ENCODE results near the gene HAVCR2. TPM values are rescaled to one million over a fixed set of nuclear protein-coding genes. Genes with fewer than 3 reads are reported as not detected.

The HAVCR2 gene
- total RNA-seq, 1 experiment from 2014 or later, result not detected

DNA sequence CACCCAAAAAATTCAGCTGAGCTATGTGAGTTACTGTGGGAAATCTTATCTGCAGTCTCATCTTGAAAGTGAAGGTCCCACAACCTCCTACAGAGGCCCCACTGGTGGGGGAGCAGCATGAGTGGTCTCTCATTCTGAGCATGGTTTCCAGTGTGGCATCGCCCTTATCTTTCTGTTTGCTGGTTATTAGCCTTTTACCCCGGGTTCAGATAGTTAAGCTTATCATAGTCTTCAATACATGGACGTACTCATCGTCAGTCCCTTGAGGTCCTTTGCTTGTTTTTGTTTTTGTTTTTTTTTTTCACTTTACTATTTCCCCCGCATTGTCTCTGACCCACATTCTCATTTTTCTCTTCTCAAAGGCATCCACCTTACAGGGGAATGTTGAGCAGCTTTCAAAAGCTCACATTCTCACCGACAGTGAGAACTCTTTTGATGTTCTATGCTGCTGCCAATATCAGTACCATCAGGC is 7.7 kb upstream of the HAVCR2 start:
- DNase-seq (ENCODE audit: low read depth, low spot score) (no peak), ATAC-seq (no peak)
- H3K4me3 ChIP-seq (ENCODE audit: low read depth in 2 of 2, low read length in 2 of 2), result no peak overlapping the region
- in situ Hi-C loops (cut with HindIII; ENCODE audit: low pct_unique_long_range_greater_than_20kb, low sequenced_read_pairs) (no loop called here), intact Hi-C loops (cut with micrococcal nuclease; ENCODE audit: unreplicated experiment) (no loop called here)
- H3K27me3 ChIP-seq (ENCODE audit: control insufficient read depth, insufficient read depth, low read length), result no peaks in the 10 kb centered on the region
- no peak overlapping the region for H3K27ac ChIP-seq (ENCODE audit: low read length)
- ChIA-PET POLR2A (no interaction called here), CTCF (no interaction called here)
- TF ChIP-seq, protein P1, sequence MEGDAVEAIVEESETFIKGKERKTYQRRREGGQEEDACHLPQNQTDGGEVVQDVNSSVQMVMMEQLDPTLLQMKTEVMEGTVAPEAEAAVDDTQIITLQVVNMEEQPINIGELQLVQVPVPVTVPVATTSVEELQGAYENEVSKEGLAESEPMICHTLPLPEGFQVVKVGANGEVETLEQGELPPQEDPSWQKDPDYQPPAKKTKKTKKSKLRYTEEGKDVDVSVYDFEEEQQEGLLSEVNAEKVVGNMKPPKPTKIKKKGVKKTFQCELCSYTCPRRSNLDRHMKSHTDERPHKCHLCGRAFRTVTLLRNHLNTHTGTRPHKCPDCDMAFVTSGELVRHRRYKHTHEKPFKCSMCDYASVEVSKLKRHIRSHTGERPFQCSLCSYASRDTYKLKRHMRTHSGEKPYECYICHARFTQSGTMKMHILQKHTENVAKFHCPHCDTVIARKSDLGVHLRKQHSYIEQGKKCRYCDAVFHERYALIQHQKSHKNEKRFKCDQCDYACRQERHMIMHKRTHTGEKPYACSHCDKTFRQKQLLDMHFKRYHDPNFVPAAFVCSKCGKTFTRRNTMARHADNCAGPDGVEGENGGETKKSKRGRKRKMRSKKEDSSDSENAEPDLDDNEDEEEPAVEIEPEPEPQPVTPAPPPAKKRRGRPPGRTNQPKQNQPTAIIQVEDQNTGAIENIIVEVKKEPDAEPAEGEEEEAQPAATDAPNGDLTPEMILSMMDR (IDR thresholded peaks at IDR 0.05), result no peak
- BruUV-seq (replicated peaks), result no TSS peak
- no peaks in the 10 kb centered on the region for H3K9me3 ChIP-seq (ENCODE audit: control insufficient read depth, insufficient read depth, low read depth, low read length)
- H3K4me1 ChIP-seq (ENCODE audit: control insufficient read depth, insufficient read depth, low read length), result no peaks in the 10 kb centered on the region
- no peaks in the 10 kb centered on the region for H3K36me3 ChIP-seq (ENCODE audit: control insufficient read depth, insufficient read depth, low read length)

DNA sequence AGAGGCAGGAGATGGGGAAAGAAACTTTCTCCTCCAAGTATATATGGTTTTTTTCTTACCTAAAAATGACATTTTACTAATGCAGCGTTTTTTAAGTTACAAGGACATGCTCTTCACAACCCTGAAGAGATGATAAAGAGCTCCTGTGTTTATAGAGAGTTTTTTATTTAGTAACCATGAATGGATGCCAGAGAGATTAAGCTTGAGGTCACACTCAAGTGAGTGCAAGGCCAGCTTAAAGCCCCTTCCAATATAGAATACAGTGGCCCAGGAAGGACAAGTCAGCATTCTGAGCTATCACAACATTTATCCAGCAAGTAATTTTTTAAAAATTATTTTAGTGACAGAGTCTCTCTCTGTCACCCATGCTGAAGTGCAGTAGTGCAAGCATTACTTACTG is 6.7 kb upstream of the HAVCR2 start:
- ChIA-PET CTCF (interaction anchor here (0.6 kb wide), 1 partner anchor 35 kb away, joined by 4 read pairs; no protein-coding TSS in a partner anchor), POLR2A (no interaction called here)
- no TSS peak for BruUV-seq (replicated peaks)
- TF ChIP-seq, protein P1 (IDR thresholded peaks at IDR 0.05), result no peak
- no peak for TF ChIP-seq TCF7L2 (IDR thresholded peaks at IDR 0.05; ENCODE audit: low read depth, low read length)
- TF ChIP-seq SIN3A (IDR thresholded peaks at IDR 0.05; ENCODE audit: borderline replicate concordance, insufficient read depth, low read depth, low read length), result no peak
- no peak for TF ChIP-seq POLR2AphosphoS5 (IDR thresholded peaks at IDR 0.05; ENCODE audit: low read depth, low read length)
- TF ChIP-seq, protein P2, sequence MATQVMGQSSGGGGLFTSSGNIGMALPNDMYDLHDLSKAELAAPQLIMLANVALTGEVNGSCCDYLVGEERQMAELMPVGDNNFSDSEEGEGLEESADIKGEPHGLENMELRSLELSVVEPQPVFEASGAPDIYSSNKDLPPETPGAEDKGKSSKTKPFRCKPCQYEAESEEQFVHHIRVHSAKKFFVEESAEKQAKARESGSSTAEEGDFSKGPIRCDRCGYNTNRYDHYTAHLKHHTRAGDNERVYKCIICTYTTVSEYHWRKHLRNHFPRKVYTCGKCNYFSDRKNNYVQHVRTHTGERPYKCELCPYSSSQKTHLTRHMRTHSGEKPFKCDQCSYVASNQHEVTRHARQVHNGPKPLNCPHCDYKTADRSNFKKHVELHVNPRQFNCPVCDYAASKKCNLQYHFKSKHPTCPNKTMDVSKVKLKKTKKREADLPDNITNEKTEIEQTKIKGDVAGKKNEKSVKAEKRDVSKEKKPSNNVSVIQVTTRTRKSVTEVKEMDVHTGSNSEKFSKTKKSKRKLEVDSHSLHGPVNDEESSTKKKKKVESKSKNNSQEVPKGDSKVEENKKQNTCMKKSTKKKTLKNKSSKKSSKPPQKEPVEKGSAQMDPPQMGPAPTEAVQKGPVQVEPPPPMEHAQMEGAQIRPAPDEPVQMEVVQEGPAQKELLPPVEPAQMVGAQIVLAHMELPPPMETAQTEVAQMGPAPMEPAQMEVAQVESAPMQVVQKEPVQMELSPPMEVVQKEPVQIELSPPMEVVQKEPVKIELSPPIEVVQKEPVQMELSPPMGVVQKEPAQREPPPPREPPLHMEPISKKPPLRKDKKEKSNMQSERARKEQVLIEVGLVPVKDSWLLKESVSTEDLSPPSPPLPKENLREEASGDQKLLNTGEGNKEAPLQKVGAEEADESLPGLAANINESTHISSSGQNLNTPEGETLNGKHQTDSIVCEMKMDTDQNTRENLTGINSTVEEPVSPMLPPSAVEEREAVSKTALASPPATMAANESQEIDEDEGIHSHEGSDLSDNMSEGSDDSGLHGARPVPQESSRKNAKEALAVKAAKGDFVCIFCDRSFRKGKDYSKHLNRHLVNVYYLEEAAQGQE (IDR thresholded peaks at IDR 0.05; ENCODE audit: insufficient read depth in 1 of 2, low read depth in 2 of 2, low read length in 1 of 2), result no peak
- H3K9me3 ChIP-seq (ENCODE audit: control insufficient read depth, insufficient read depth, low read depth, low read length), result no peaks in the 10 kb centered on the region
- intact Hi-C loops (cut with micrococcal nuclease; ENCODE audit: unreplicated experiment) (no loop called here), in situ Hi-C loops (cut with HindIII; ENCODE audit: low pct_unique_long_range_greater_than_20kb, low sequenced_read_pairs) (no loop called here)
- ATAC-seq (no peak), DNase-seq (ENCODE audit: low read depth, low spot score) (no peak)
- no peak overlapping the region for H3K4me3 ChIP-seq (ENCODE audit: low read depth in 2 of 2, low read length in 2 of 2)
- H3K36me3 ChIP-seq (ENCODE audit: control insufficient read depth, insufficient read depth, low read length), result no peaks in the 10 kb centered on the region
- no peak overlapping the region for H3K27ac ChIP-seq (ENCODE audit: low read length)
- H3K27me3 ChIP-seq (ENCODE audit: control insufficient read depth, insufficient read depth, low read length), result no peaks in the 10 kb centered on the region
- no peaks in the 10 kb centered on the region for H3K4me1 ChIP-seq (ENCODE audit: control insufficient read depth, insufficient read depth, low read length)

DNA sequence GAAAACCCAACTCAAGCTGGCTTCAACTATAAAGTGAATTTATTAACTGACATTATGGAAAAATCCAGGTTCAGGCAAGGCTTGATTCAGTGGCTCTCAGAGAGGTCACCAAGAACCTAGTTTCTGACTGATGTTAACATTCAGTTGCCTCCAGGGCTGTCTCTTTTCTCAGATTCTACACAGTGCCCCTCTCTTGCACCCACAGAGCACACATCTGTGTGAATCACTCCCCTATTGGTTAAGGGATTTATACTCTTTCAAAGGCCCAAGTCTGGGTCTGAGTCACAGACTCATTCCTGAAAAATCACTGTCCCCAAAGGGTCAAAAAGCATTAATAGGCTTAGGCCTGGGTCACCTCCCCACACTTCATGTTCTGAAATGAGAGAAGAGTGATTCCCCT is 6.2 kb upstream of the HAVCR2 start:
- TF ChIP-seq SIN3A (IDR thresholded peaks at IDR 0.05; ENCODE audit: borderline replicate concordance, insufficient read depth, low read depth, low read length) (no peak), POLR2AphosphoS5 (IDR thresholded peaks at IDR 0.05; ENCODE audit: low read depth, low read length) (no peak), TCF7L2 (IDR thresholded peaks at IDR 0.05; ENCODE audit: low read depth, low read length) (no peak)
- TF ChIP-seq, protein P1 (IDR thresholded peaks at IDR 0.05), result no peak
- TF ChIP-seq, protein P2 (IDR thresholded peaks at IDR 0.05; ENCODE audit: insufficient read depth in 1 of 2, low read depth in 2 of 2, low read length in 1 of 2), result no peak
- H3K9me3 ChIP-seq (ENCODE audit: control insufficient read depth, insufficient read depth, low read depth, low read length), result no peaks in the 10 kb centered on the region
- no TSS peak for BruUV-seq (replicated peaks)
- intact Hi-C loops (cut with micrococcal nuclease; ENCODE audit: unreplicated experiment), result no loop called here
- POLR2A ChIA-PET, result no interaction called here
- in situ Hi-C loops (cut with HindIII; ENCODE audit: low pct_unique_long_range_greater_than_20kb, low sequenced_read_pairs), result no loop called here
- H3K4me1 ChIP-seq (ENCODE audit: control insufficient read depth, insufficient read depth, low read length), result no peaks in the 10 kb centered on the region
- no peaks in the 10 kb centered on the region for H3K27me3 ChIP-seq (ENCODE audit: control insufficient read depth, insufficient read depth, low read length)
- ATAC-seq, result no peak
- CTCF ChIA-PET, result no interaction called here
- H3K36me3 ChIP-seq (ENCODE audit: control insufficient read depth, insufficient read depth, low read length), result no peaks in the 10 kb centered on the region
- H3K27ac ChIP-seq (ENCODE audit: low read length), result no peak overlapping the region
- no peak overlapping the region for H3K4me3 ChIP-seq (ENCODE audit: low read depth in 2 of 2, low read length in 2 of 2)
- DNase-seq (ENCODE audit: low read depth, low spot score), result no peak

Data from Panc1 (cell line).